Neuronal stem cell (in vitro differentiated cells): ENCODE data around the gene EIF3D.

Experiments
- DNase-seq: peaks from one replicate; pipeline ENCODE4 v3.0.0-alpha.2; 2013; ENCODE audit warnings: low spot score
- H2AFZ ChIP-seq: one replicate; pipeline ENCODE4 v1.6.1; 2013; ENCODE audit warnings: mild to moderate bottlenecking, low read length, inconsistent platforms
- H2AK5ac ChIP-seq: 2 replicates; pipeline ENCODE4 v1.6.1; 2013; ENCODE audit warnings: low read depth, mild to moderate bottlenecking, inconsistent platforms, low read length, moderate library complexity, mixed read lengths
- H2BK120ac ChIP-seq: 2 replicates; pipeline ENCODE4 v1.6.1; 2013; ENCODE audit warnings: low read depth, mild to moderate bottlenecking, inconsistent platforms, low read length, moderate library complexity, mixed read lengths
- H2BK12ac ChIP-seq: one replicate; pipeline ENCODE4 v1.6.1; 2013; ENCODE audit warnings: low read length, inconsistent platforms
- H2BK15ac ChIP-seq: 2 replicates; pipeline ENCODE4 v1.6.1; 2013; ENCODE audit warnings: mild to moderate bottlenecking, low read length, inconsistent platforms, mixed read lengths
- H2BK5ac ChIP-seq: one replicate; pipeline ENCODE4 v1.6.1; 2013; ENCODE audit warnings: inconsistent platforms, mild to moderate bottlenecking, low read length, moderate library complexity
- H3K14ac ChIP-seq: one replicate; pipeline ENCODE4 v1.6.1; 2013; ENCODE audit warnings: low read length, inconsistent platforms
- H3K18ac ChIP-seq: 2 replicates; pipeline ENCODE4 v1.6.1; 2013; ENCODE audit warnings: low read length, inconsistent platforms
- H3K23ac ChIP-seq: 2 replicates; pipeline ENCODE4 v1.6.1; 2013; ENCODE audit warnings: low read depth, mild to moderate bottlenecking, mixed read lengths, low read length, inconsistent platforms; ENCODE audit not compliant: poor library complexity
- H3K27ac ChIP-seq: replicated peaks from 3 replicates; pipeline ENCODE4 v1.5.1; 2013; ENCODE audit warnings: low read length, inconsistent platforms
- H3K27me3 ChIP-seq, 3 experiments: 2 replicates each; pipeline ENCODE4 v1.6.1; 2013; ENCODE audit warnings: low read length in 3 of 3, mild to moderate bottlenecking in 2 of 3, inconsistent platforms in 1 of 3, low read depth in 1 of 3, mixed read lengths in 1 of 3, moderate library complexity in 1 of 3; ENCODE audit not compliant: control insufficient read depth in 3 of 3, insufficient read depth in 3 of 3
- H3K36me3 ChIP-seq, 2 donors: replicated peaks in 1 of 2; 2 replicates each; pipeline ENCODE4 v1.6.1; 2013; ENCODE audit warnings: low read length in 2 of 2; ENCODE audit not compliant: control insufficient read depth in 2 of 2, insufficient read depth in 2 of 2
- H3K4ac ChIP-seq: 2 replicates; pipeline ENCODE4 v1.6.1; 2013; ENCODE audit warnings: inconsistent platforms, mild to moderate bottlenecking, low read length, moderate library complexity
- H3K4me1 ChIP-seq, 2 donors: 1 replicate in 1 of 2; 2 replicates in 1 of 2; pipeline ENCODE4 v1.6.1; 2013; ENCODE audit warnings: low read length in 2 of 2, low read depth in 1 of 2; ENCODE audit not compliant: control insufficient read depth in 2 of 2, insufficient read depth in 1 of 2
- H3K4me2 ChIP-seq: one replicate; pipeline ENCODE4 v1.6.1; 2013; ENCODE audit warnings: mild to moderate bottlenecking, low read length, inconsistent platforms; ENCODE audit not compliant: insufficient read depth, poor library complexity, severe bottlenecking
- H3K4me3 ChIP-seq, 2 donors: 2 replicates each; pipeline ENCODE4 v1.5.1; 2013; ENCODE audit warnings: low read length in 2 of 2, mild to moderate bottlenecking in 2 of 2, inconsistent platforms in 1 of 2, moderate library complexity in 1 of 2
- H3K79me1 ChIP-seq: one replicate; pipeline ENCODE4 v1.6.1; 2013; ENCODE audit warnings: low read depth, mild to moderate bottlenecking, inconsistent platforms, low read length, moderate library complexity
- H3K9ac ChIP-seq: one replicate; pipeline ENCODE4 v1.6.1; 2013; ENCODE audit warnings: mild to moderate bottlenecking, low read depth, low read length, inconsistent platforms; ENCODE audit not compliant: poor library complexity
- H3K9me3 ChIP-seq, 2 donors: replicated peaks in 1 of 2; 2 replicates each; pipeline versions ENCODE3 to v1.6.1; 2013; ENCODE audit warnings: low read length in 2 of 2, mild to moderate bottlenecking in 2 of 2, inconsistent platforms in 1 of 2, low read depth in 1 of 2, mixed read lengths in 1 of 2, moderate library complexity in 1 of 2; ENCODE audit not compliant: control insufficient read depth in 2 of 2, insufficient read depth in 1 of 2
- H4K8ac ChIP-seq: one replicate; pipeline ENCODE4 v1.6.1; 2013; ENCODE audit warnings: low read depth, mild to moderate bottlenecking, inconsistent platforms, low read length, moderate library complexity
- H4K91ac ChIP-seq: one replicate; pipeline ENCODE4 v1.6.1; 2013; ENCODE audit warnings: low read length, low read depth, mild to moderate bottlenecking, inconsistent platforms; ENCODE audit not compliant: poor library complexity
- WGBS, 2 donors: extraction: QIAGEN DNeasy Blood & Tissue Kit; methylation state at CpG; one replicate each; pipeline ENCODE4 v1.1.7; 2013; ENCODE audit warnings: missing lambda C conversion rate in 2 of 2, mixed read lengths in 1 of 2; ENCODE audit not compliant: insufficient read length in 2 of 2, insufficient replicate concordance in 1 of 2; ENCODE audit errors: extremely low coverage in 2 of 2; 5-methylcytosine and 5-hydroxymethylcytosine counted together

The EIF3D gene

GRCh38 chr22:36467042-36467810, 61.7 kb downstream of the EIF3D start:
- no peaks in the 10 kb centered on the region for H3K9me3 ChIP-seq
- peaks cover 1 to 3% of the 10 kb centered on the region in 2 donors for H3K4me1 ChIP-seq
- H3K9ac ChIP-seq = no peak overlapping the region
- no peak overlapping the region for H2AFZ ChIP-seq
- WGBS, 2 donors = no CpG with 5 or more reads among the region's 14 CpGs
- H2BK5ac ChIP-seq = no peak overlapping the region
- no peaks in the 10 kb centered on the region for H3K79me1 ChIP-seq
- no peaks in the 10 kb centered on the region for H3K27me3 ChIP-seq
- peak overlapping the region in 1 of 2 donors; percentile 43 for H3K4me3 ChIP-seq
- no peak overlapping the region for H2BK15ac ChIP-seq
- H2BK120ac ChIP-seq = no peak overlapping the region
- H4K8ac ChIP-seq = no peak overlapping the region
- no peak overlapping the region for H3K18ac ChIP-seq
- no peak overlapping the region for H2BK12ac ChIP-seq
- H3K4me2 ChIP-seq = no peak overlapping the region
- H3K23ac ChIP-seq = no peak overlapping the region
- H3K4ac ChIP-seq = no peak overlapping the region
- H3K14ac ChIP-seq = no peak overlapping the region
- DNase-seq = no peak
- no peak overlapping the region for H4K91ac ChIP-seq
- H3K36me3 ChIP-seq = peaks cover 10 to 37% of the 10 kb centered on the region in 2 donors
- H2AK5ac ChIP-seq = no peak overlapping the region
- no peak overlapping the region for H3K27ac ChIP-seq

- no peak for DNase-seq
- H3K79me1 ChIP-seq = no peaks in the 10 kb centered on the region
- H3K36me3 ChIP-seq = peaks cover 9 to 31% of the 10 kb centered on the region in 2 donors
- H4K8ac ChIP-seq = no peak overlapping the region
- H2AK5ac ChIP-seq = peak overlapping the region; percentile 56
- H3K18ac ChIP-seq = peak overlapping the region; percentile 21
- H2AFZ ChIP-seq = no peak overlapping the region
- H3K4ac ChIP-seq = no peak overlapping the region
- no peak overlapping the region for H3K27ac ChIP-seq
- no peak overlapping the region for H2BK12ac ChIP-seq
- H2BK5ac ChIP-seq = no peak overlapping the region
- no peaks in the 10 kb centered on the region for H3K9me3 ChIP-seq
- H3K9ac ChIP-seq = no peak overlapping the region
- no peak overlapping the region for H3K4me2 ChIP-seq
- H3K27me3 ChIP-seq = no peaks in the 10 kb centered on the region
- peaks cover 2 to 3% of the 10 kb centered on the region in 2 donors for H3K4me1 ChIP-seq
- no peak overlapping the region for H3K23ac ChIP-seq
- WGBS, 2 donors = no CpG with 5 or more reads among the region's 7 CpGs
- no peak overlapping the region for H3K4me3 ChIP-seq
- H2BK15ac ChIP-seq = no peak overlapping the region
- H4K91ac ChIP-seq = no peak overlapping the region
- H3K14ac ChIP-seq = no peak overlapping the region
- no peak overlapping the region for H2BK120ac ChIP-seq
Measured at GRCh38 chr22:36466258-36466657, 62.7 kb downstream of the EIF3D start.

DNA sequence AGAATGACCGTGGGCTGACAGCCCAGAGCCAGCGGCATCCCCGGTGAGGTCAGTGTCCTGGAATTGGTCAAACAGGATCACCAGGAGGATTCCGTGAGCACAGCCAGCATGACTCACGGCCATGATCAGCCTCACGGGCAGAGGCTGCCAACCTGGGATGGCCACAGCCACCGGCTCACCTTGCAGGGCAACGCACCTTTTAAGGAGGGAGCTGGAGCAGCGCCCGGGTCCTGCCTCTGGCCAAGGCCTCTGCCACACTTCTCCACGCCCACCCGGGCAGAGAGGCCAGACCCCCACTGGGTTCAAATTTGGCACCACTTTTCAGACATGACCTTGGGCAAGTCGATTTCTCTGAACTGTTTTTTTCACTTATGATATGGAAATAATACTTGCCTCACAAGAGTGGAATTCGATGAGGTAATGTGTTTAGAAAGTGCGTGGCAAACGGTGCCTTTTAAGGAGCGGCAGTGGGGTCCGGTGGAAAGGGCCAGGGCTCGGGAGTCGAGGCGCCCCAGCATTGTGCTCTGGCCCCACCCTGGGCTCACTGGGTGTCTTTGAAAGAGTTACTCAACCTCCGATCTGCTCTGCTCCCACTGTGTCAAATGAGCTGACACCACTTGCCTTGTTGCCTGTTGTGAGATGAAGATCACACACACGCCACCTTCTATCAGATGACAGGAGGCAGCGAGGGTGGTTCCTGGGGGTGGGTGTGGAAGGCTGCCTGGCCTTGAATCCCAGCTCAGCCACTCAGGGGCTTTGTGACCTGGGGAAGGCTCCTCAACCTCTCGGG, 63.5 kb downstream of the EIF3D start:
- Histone ChIP-seq H3K18ac (peak overlapping the region; percentile 15), H3K79me1 (no peaks in the 10 kb centered on the region), H3K14ac (no peak overlapping the region), H3K4me3 (no peak overlapping the region), H3K4ac (no peak overlapping the region), H3K4me2 (no peak overlapping the region), H2BK5ac (peak overlapping the region; percentile 92), H3K27me3 (no peaks in the 10 kb centered on the region), H3K36me3 (peaks cover 9 to 25% of the 10 kb centered on the region in 2 donors), H3K4me1 (peaks cover 3 to 4% of the 10 kb centered on the region in 2 donors), H2BK120ac (no peak overlapping the region), H3K9me3 (no peaks in the 10 kb centered on the region), H4K91ac (no peak overlapping the region), H2BK12ac (no peak overlapping the region), H4K8ac (no peak overlapping the region), H2BK15ac (no peak overlapping the region), H3K23ac (no peak overlapping the region), H2AK5ac (peak overlapping the region; percentile 56), H2AFZ (no peak overlapping the region), H3K9ac (no peak overlapping the region), H3K27ac (no peak overlapping the region)
- no peak for DNase-seq
- WGBS, 2 donors = no CpG with 5 or more reads among the region's 25 CpGs

DNA sequence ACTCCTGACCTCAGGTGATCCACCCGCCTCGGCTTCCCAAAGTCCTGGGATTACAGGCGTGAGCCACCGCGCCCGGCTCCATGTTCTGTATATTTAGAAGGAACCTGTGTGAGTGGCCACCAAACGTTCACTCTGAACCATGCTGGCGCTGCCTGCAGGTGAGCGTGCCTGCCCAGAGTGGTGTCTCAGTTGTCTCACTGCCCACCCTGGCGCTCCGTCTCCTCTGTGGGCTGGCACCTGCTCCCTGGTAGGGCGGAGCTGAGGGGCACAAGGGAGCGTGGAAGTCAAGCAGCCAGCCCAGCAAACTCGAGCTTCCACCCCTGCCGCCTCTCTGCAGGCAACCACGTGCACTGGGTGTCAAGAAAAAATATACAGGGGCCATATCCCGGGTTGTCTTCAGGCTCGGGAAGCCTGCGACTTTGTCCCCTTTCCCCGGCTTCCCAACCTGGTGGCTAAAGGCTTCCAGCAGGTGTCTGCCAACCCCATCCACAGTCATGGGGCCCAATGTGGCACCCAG, 64.2 kb downstream of the EIF3D start:
- Histone ChIP-seq H2AFZ (no peak overlapping the region), H2BK15ac (peak overlapping the region; percentile 74), H3K79me1 (no peaks in the 10 kb centered on the region), H2BK120ac (no peak overlapping the region), H3K9ac (no peak overlapping the region), H3K9me3 (no peaks in the 10 kb centered on the region), H4K8ac (no peak overlapping the region), H4K91ac (no peak overlapping the region), H3K27me3 (no peaks in the 10 kb centered on the region), H3K4ac (peak overlapping the region; percentile 61), H2BK5ac (peak overlapping the region; percentile 92), H3K36me3 (peaks cover 9 to 25% of the 10 kb centered on the region in 2 donors), H2AK5ac (no peak overlapping the region), H3K4me2 (no peak overlapping the region), H3K23ac (no peak overlapping the region), H3K14ac (peak overlapping the region; percentile 56), H3K4me3 (no peak overlapping the region), H3K27ac (no peak overlapping the region), H2BK12ac (no peak overlapping the region), H3K18ac (no peak overlapping the region), H3K4me1 (peaks cover under 1 to 4% of the 10 kb centered on the region in 2 donors)
- DNase-seq = no peak
- WGBS, 2 donors = no CpG with 5 or more reads among the region's 20 CpGs
